NCI-H2196 (cell line): Measurements from ENCODE around the gene TBC1D22B.
A peak's percentile ranks its signal among the peaks of the same experiment; 100 is the strongest.

Source experiments
- DNase-seq: peaks from one replicate; lab custom pipeline; 2025; ENCODE audit not compliant: unreplicated experiment; lab: John Stamatoyannopoulos, UW

Gene TBC1D22B, protein sequence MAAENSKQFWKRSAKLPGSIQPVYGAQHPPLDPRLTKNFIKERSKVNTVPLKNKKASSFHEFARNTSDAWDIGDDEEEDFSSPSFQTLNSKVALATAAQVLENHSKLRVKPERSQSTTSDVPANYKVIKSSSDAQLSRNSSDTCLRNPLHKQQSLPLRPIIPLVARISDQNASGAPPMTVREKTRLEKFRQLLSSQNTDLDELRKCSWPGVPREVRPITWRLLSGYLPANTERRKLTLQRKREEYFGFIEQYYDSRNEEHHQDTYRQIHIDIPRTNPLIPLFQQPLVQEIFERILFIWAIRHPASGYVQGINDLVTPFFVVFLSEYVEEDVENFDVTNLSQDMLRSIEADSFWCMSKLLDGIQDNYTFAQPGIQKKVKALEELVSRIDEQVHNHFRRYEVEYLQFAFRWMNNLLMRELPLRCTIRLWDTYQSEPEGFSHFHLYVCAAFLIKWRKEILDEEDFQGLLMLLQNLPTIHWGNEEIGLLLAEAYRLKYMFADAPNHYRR

DNA sequence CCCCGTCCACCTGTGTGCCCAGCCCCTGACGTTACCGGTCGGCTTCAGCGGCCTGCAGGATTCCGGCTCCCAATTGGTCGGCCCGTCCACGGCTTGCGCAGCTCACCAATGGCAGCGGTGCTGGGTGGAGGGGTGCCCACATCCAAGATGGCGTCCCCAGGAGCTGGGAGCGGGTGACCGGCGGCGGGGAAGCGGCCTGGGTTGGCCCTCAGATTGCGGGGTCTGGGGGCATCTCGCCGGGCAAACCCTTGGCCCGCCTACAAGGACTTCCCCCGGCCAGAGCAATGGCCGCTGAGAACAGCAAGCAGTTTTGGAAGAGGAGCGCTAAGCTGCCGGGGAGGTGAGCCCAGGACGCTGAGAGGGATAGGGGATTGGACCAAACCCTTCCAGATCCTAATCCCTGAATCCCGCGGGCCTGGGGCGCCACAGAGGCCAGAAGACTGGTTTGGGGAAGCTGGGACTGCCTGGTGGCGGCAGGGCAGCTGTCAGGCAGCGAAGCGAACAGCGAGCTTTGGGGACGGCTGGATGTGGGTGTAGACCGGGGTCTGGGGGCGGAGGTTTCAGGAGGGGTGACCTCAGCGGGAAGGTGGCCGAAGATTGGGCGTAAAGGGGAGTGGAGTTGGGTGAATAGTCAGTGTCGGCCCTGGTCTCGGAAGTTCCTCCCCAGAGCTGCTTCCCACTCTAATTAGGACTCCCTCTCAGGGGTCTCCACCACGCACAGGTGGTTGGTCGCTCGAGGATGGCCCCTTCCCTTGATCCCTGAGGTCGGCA, at the start of gene TBC1D22B, which contains the start of gene TMEM217:
TBC1D22B (plus strand) TSS at position 139 of the 771 bp plus-strand sequence; CDS start at position 285, 146 bp downstream.
TMEM217 (minus strand) TSS at position 511 of the 771 bp plus-strand sequence. CDS start 39,114 bp downstream, outside the sequence.
- DNase-seq = peak; percentile 97

DNA sequence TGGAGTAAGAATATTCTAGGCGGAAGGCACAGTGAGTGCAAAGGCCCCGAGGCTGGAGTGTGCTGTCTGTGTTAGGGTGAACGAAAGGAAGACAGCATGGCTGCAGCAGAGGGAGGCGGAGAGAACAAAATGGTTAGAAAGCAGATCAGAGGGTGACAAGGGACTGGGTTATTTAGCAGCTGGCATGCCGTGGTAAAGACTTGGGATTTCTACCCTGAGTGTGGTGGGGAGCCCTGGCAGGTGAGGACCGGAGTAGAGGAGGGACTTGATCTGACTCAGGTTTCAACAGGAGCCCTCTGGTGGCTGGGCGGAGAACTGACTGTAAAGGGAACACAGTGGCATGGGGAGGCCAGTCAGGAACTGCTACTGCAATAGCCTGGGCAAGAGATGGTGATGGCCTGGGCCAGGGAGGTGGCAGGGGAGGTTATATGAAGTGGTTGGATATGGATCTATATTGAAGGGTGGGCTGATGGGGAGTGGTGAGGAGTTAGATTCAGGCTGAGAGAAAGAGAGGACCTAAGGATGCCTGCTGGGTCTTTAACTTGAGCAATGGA, 49.6 kb upstream of the TBC1D22B start:
- peak; percentile 81 for DNase-seq

DNA sequence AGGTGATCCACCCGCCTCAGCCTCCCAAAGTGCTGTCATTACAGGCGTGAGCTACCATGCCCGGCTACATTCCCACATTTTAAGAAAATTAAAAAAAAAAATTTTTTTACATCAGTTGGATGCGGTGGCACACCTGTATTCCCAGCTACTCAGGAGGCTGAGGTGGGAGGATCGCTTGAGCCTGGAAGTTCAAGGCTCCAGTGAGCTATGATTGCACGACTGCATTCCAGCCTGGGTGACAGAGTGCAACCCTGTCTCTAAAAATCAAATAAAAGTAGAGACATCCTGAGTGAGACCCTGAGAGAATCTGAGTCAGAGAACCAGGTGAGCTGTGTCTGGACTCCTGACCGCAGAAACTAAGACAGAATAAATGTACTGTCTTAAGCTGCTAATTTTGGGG, 48.8 kb upstream of the TBC1D22B start:
- DNase-seq = no peak

DNA sequence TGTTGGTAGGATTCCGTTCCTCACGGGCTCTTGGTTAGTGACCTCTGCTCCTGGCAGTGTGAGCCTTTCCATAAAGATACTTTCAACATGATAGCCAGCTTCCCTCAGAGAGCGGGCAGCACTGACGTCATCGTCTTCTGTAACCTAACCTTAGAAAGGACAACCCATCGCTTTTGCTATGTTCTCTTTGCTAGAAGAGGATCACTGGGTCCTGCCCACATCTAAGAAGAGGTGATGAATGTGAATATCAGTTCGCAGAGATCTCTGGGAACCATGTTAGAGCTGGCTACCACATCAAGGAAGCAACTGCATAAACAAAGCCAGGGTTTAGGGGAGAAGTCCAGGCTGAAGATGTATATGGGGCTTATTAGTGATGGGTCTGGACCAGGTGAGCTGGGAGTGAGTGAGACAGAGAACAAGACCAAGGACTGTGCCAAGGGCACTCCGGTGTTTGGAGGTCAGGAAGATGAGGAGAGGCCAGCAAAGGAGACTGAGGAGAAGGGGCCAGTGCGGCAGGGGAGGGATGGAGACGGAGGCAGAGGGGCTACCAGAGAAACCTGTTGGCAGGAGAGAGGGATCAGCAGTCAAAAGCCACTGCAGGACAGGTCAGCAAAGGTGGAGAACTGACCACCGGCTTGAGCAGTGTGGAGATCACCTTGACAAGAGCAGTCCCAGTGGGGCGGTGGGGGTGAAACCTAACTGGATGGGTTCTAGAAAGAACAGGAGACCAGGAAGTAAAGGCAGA, 47.9 kb upstream of the TBC1D22B start:
- no peak for DNase-seq

DNA sequence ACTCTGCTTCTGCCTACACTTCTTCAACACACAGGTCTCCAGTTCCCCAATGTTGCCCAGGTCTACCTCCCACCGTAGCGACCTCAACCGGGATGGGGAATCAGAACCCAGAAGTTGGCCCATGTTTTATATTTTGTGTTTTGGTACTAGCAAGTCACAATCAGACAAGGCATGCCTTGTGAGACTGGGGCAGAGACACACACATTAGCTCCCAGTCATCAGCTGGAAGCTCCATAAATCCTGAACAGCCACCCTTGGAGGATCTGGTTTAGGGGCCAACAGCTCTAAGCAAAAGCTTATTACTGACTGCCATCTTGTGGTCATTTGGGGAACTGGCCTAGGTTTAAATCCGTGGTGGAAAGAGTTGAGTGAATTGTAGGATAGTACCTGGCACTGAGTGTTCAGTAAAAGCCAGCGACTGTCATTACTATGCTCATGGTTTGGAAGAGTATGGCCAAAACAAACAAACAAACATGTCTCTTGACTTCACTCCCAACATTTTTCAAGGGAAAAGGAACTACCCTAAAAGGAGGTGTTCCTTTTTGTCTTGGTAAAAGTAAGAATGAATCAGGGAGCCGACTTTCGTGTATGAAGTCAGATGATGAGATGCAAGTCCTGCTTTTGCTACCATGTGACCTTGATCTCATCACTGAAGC, 47.1 kb upstream of the TBC1D22B start:
- peak; percentile 91 for DNase-seq

DNA sequence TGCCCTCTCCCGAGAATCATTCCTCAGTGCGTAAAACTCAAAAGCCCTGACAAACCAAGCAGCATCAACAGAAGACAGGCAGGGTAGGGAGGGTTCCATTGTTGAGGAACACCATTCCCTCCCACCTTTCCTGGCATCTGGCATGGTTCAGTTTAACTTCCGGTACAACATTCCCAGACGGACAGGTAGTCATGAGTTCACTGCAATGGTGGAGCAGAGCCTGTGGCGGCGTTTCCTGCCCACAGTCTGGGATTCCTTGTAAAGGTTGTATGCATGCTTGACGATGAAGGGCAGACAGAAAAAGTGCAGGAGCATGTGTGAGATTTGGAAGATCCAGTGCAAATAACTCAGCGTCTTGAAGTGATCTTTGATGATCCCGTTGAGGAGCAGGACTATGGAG, 45.3 kb upstream of the TBC1D22B start:
- DNase-seq = no peak

DNA sequence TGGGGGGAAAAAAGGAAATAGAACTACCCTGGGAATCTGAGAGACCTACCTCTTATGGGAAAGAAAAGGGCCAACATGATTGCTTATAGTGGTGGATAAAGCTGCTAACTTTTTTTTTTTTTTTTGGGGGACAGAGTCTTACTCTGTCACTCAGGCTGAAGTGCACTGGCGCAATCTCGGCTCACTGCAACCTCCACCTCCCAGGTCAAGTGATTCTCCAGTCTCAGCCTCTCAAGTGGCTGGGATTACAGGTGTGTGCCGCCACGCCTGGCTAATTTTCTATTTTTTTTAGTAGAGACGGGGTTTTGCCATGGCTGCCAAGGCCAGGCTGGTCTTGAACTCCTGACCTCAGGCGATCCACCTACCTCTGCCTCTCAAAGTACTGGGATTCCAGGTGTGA, 39.5 kb upstream of the TBC1D22B start:
- DNase-seq = no peak

DNA sequence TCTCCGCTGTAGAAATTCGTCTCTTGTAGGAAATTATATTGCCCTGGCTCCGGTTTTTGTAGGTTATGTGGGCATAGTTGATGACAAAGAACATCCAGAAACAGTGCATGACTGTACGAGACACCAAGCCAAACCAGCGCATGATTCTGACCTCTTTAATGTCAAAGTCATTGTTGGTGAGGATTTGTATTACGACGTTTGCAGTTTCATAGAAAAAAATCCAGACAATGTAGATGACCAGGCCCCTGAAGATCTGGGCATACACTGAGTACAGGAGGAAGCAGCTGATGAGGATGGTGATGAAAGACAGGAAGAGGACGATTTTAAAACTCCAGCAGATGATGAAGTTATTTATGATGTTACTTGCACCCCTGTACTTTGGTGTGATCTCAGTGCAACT, 39.1 kb upstream of the TBC1D22B start:
- no peak for DNase-seq

DNA sequence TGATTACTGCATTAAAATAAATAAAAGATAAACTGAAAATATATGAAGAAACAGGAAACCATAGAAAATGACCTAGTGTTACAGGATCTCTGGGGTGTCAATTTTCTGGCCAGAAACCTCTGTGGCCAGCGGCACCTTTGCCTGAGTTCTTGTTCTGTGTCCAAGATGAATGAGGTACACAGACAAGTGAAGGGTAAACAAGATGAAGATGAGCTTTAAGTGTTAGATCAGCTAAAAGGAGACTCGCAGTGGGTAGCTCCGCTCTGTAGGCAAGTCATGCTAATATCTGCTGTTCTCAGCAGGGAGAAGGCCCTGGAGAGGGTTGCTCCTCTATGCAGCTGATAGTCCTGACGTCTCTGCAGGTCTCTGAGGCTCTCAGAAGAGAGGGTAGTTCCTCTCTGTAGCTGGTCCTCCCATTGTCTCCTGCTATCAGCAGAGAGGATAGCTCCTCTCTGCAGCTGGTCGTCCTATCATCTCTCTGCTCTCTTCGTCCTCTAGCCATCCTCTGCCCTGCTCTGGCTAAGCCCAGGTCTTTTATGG, 35.9 kb upstream of the TBC1D22B start:
- no peak for DNase-seq

DNA sequence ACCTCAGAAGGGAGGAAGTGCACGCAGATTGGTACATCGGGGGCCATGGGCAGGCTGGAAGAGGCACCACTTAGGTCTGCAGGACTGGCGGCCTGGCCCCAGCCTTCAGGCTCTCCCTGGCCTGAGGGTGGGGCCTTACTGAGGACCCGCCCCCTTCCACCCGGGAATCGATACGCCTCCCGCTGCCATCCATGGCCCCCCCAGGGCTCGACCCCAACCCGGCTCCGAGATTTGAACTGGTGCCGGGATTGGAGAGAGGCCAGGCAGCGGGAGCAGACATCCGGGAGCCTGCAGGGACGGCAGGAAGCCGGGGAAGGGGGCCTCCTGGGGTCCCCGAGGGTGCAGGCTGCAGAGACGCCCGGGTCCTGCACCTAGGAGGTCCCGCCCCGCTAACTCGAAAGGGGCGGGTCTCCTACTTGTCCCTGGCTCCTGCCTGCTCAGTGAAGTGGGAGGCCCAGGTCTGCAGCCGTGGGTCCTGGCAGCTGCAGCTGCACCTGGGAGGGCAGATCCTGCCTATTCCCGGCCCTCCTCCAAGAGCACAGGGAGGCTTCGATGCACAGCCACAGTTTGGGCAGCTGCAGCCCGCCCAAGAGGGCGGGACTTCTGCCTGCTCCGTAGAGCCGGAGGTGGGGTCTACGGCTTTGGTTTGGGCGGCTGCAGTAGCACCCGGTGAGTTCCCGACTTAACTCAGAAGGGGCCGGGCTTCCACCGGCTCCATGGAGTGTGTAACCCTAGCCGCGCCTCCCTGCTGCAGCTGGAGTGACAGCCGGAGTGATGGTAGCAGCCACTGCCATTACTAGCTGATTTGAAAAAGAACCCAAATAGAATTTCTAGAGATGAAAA, 35.2 kb upstream of the TBC1D22B start:
- DNase-seq = peak; percentile 97

DNA sequence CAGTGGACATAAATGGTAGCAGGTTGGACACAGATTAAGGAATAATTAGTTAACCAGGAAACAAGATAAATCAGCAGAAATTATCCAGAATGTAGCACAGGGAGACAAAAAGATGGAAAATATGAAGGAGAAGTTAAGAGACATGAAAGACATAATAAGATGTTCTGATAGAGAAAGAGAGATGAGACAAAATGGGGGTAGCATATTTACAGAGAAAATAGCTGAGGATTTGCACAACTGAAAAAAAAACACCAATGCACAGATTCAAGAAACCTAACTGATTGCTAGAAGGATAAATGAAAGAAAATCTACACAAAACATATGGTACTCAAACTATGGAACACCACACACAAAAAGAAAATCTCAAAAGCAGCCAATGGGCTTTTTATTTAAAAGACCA, 34.6 kb upstream of the TBC1D22B start:
- DNase-seq = no peak

DNA sequence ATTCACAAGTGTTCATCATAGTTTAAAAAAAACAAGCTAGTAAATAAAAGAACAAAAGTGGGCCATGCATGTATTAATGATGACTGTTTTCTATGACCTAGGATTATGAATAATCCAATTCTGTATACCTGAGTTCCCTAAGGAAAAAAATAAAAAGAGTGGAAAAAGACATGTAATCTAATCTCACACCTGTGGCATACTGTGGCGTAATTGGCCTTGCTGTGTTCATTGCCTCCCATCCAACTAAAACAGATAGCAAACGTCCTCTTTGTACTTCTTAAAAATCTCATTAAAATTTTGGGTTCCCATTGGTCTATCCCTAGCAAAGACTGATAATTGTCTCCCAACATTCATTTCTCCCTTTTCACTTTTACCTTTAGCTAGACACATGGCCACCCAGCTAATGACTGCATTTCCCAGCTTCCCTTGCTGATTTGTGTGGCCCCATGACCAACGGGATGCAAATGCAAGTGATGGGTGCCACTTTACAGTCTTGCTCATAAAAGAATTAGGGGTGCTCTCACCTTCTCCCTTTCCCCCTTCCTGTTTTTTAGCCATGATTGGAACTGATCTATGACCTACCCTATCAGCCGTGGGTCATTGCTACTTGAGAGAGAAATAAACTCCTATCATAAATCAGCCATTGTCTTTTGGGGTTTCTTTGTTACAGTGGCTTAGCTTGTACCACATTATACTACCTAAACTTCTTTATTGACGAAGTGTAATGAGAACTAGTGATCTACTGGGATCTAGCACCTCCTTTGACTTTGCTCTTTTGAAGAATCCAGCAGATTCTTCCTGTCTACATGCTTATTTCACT, 32.0 kb upstream of the TBC1D22B start:
- no peak for DNase-seq

DNA sequence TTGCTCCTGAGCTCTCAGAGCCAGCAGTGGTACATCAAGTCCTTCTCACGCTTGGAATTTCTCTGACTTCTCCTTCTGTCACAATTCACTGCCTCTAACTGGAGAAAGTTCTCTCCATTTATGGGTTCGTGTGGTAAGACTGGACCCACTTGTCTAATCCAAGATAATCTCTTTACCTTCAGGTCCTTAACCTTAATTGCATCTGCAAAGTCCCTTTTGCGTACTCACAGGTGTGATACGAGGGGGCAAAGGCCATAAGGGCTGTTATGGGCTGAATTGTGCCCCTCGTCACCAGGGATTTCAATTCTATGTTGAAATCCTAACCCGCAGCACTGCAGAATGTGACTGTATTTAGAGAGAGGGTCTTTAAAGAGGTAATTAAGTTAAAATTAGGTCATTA, 27.5 kb upstream of the TBC1D22B start:
- no peak for DNase-seq

DNA sequence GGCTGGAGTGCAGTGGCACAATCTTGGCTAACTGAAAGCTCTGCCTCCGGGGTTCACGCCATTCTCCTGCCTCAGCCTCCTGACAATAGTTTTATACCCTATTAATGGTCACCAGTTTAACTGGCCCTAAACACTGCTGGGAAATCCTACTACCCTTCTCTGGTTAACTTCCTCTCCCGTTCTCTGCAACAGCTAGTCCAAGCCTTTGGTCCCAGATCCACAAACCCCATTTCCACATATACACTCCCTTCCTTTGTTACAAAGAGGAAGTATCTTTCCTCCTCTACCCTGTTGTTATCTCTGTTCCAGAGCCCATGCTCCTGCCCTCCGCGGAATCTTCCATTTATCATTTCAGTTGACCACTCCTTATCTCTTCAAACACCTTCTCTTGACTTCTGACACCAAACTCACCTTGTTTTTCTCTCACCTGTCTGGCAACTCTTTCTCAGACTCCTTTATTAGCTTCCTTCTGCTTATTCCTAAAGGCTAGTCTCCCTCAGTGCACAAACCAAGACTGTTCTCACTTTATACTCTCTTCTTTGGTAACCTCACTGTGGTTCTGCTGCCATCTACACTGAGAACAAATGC, 25.0 kb upstream of the TBC1D22B start:
- DNase-seq = no peak

DNA sequence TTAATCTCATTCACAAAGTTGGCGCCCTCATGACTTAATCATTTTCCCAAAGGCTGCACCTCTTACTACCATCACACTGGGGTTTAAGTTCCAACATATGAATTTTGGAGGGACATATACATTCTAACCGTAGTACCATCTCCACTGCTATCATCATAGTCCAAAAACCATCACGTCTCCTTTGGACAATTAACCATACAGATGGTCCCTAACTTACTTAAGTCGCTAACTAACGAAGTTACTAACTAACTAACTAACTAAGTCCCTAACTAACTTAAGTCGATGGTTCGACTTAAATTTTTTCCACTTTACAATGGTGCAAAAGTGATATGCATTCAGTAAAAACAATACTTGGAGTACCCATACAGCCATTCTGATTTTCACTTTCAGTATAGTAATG, 24.0 kb upstream of the TBC1D22B start:
- no peak for DNase-seq

DNA sequence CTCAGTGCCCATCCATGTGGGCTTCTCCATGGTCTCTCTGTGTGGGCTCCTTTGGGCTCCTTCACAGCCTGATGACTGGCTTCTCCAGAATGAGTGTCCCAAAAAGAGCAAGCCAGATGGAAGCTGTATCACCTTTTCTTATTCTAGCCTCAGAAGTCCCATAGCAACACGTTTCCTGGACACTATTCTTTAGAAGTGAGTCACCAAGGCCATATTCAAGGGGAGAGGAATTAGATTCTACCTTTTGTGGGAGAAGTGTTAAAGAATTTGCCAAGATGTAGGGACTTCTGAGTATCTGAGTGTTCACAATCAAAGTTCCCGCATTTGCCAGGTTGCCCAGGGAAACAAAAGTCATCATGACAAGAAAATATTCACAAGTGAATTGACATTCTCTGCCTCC, 20.7 kb upstream of the TBC1D22B start:
- DNase-seq = no peak

DNA sequence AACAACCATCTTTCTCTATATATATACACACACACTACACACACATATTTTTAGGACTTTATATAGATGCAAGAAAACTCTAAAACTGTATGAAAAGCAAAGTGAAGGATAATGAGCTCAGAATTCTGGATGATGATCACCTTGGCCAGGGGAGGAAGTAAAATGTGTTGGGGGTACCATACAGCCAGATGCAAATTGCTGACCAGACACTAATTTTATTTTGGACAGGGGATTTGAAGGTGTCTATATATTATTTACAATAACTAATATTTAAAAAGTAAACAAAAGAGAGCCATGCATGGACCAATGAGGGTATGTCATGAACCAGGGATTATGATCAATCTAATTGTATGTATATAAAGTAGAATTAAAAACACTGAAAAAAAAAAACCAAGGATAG, 19.8 kb upstream of the TBC1D22B start:
- DNase-seq = no peak

DNA sequence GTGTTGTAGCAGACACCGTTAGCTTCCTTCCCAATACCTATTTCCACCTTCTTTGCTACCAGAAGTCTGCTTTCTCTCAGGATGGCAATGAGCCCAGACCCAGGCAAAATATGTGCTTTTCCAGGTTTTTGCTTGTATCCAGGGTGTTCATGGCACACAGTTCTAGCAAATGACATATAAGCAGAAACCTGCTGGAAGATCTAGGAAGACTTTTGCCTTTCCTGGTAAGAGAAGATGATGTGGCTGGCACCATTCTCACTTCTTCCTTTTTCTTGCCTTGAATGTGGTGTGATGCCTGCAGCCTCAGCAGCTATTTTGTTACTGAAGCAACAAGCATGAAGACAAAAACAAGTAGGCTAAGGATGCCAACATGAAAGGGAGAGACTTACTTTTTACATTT, 19.2 kb upstream of the TBC1D22B start:
- no peak for DNase-seq
